Calu3 (cell line): ENCODE data around the gene IL17REL. TPM values are rescaled to one million over a fixed set of nuclear protein-coding genes. Genes with fewer than 3 reads are reported as not detected.

Source experiments
- BruUV-seq: library from RNA; stranded (reverse); fragments of 400-500 nt; replicated peaks from 2 replicates; lab custom pipeline; 2021; lab: Mats Ljungman, UMichigan
- CTCF ChIA-PET: fragments of 300-600 bp; sonication (Branson Sonifier 250); formaldehyde crosslinking; loops from one replicate; lab custom pipeline; 2022; ENCODE audit warnings: antibody characterized with exemption; lab: Charles Lee
- DNase-seq: peaks from one replicate; pipeline ENCODE4 v3.0.0; 2022
- H3K27ac Mint-ChIP-seq: one replicate; pipeline ENCODE4 v1.8.0; 2022; ENCODE audit warnings: mixed read lengths; ENCODE audit not compliant: unreplicated experiment
- H3K27me3 Mint-ChIP-seq: one replicate; pipeline ENCODE4 v1.8.0; 2022; ENCODE audit warnings: mixed read lengths; ENCODE audit not compliant: unreplicated experiment
- H3K36me3 Mint-ChIP-seq: one replicate; pipeline ENCODE4 v1.8.0; 2022; ENCODE audit warnings: mild to moderate bottlenecking, moderate library complexity, mixed read lengths; ENCODE audit not compliant: insufficient read depth, unreplicated experiment
- H3K4me1 Mint-ChIP-seq: one replicate; pipeline ENCODE4 v1.8.0; 2022; ENCODE audit warnings: mild to moderate bottlenecking, low read depth, mixed read lengths; ENCODE audit not compliant: unreplicated experiment
- H3K4me3 Mint-ChIP-seq: one replicate; pipeline ENCODE4 v1.8.0; 2022; ENCODE audit warnings: mild to moderate bottlenecking, low read depth, moderate library complexity, mixed read lengths; ENCODE audit not compliant: unreplicated experiment
- H3K9me3 Mint-ChIP-seq: one replicate; pipeline ENCODE4 v1.8.0; 2022; ENCODE audit warnings: low read depth, mixed read lengths; ENCODE audit not compliant: unreplicated experiment
- intact Hi-C: fragments of 100-400 bp; cut with micrococcal nuclease; formaldehyde crosslinking; loops from one replicate; pipeline ENCODE4 v1.10.0; 2022; ENCODE audit not compliant: unreplicated experiment
- total RNA-seq: library from RNA; stranded (reverse); gene quantifications from 2 replicates; pipeline ENCODE4 v1.2.3, GENCODE V29; 2022
- TF ChIP-seq, protein P1 (sequence below): fragments of 200-600 bp; IDR thresholded peaks from one replicate; pipeline ENCODE4 v1.8.0; 2022; ENCODE audit warnings: antibody characterized with exemption; ENCODE audit not compliant: unreplicated experiment

IL17REL gene
- total RNA-seq, 1 experiment from 2014 or later = not detected

DNA sequence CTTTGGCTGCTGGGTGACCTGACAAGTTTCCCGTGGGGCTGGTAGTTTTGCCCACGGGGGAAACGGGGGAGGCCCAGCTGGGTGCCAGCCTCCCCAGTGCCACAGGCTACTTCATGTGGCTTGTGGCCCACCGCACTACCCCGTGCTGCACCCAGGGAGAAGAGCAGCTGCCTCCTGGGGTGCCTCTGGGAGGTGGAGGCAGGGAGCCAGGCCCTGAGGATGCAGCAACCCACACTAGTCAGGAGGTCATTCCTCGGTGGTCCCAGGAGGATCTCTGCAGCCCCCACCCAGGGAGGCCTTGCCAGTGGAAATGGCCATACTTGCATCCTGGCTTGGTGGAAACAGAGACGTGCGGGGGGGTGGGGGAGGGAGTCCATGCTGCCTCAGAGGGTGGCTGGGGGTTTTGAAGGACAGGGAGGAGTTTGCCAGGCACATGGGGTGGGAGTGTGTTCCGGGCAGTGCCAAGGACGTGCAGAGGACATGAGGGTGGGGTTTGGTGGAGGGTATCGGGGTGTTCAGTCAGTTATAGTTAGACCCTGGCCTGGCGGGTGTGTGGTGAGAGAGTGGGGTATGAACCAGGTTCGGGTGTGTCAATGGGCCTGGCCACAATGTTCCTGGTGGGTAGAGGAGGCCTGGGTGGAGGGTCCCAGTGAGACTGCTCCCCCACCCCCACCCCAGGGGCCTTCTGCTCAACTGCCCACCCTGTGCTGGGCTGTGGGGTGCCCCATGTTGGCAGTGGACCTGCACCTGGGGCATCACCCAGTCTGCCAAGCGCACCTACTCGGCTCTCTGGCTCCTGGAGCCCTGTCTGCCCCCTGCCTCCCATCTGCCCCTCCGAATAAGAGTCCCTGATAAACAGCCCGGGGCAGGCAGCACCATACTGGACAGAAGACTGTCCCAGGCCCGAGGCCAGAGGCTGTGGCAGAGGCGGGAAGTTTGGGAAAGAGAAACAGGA lies 48.2 kb downstream of the IL17REL start:
- BruUV-seq = no TSS peak
- Mint-ChIP-seq H3K4me1 (peaks cover 21% of the 10 kb centered on the region), H3K36me3 (peaks cover 77% of the 10 kb centered on the region), H3K27ac (peak overlapping the region; percentile 90), H3K9me3 (no peaks in the 10 kb centered on the region), H3K4me3 (peak overlapping the region; percentile 93), H3K27me3 (no peaks in the 10 kb centered on the region)
- no peak for DNase-seq
- CTCF ChIA-PET = no interaction called here
- intact Hi-C loops = no loop called here
- TF ChIP-seq, protein P1, sequence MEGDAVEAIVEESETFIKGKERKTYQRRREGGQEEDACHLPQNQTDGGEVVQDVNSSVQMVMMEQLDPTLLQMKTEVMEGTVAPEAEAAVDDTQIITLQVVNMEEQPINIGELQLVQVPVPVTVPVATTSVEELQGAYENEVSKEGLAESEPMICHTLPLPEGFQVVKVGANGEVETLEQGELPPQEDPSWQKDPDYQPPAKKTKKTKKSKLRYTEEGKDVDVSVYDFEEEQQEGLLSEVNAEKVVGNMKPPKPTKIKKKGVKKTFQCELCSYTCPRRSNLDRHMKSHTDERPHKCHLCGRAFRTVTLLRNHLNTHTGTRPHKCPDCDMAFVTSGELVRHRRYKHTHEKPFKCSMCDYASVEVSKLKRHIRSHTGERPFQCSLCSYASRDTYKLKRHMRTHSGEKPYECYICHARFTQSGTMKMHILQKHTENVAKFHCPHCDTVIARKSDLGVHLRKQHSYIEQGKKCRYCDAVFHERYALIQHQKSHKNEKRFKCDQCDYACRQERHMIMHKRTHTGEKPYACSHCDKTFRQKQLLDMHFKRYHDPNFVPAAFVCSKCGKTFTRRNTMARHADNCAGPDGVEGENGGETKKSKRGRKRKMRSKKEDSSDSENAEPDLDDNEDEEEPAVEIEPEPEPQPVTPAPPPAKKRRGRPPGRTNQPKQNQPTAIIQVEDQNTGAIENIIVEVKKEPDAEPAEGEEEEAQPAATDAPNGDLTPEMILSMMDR = no peak

DNA sequence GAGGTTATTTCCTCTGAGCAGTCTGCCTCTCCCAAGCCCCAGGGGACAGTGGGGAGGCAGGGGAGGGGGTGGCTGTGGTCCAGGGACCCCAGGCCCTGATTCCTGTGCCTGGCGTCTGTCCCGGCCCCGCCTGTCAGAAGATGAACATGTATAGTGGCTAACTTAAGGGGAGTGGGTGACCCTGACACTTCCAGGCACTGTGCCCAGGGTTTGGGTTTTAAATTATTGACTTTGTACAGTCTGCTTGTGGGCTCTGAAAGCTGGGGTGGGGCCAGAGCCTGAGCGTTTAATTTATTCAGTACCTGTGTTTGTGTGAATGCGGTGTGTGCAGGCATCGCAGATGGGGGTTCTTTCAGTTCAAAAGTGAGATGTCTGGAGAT lies 48.9 kb downstream of the IL17REL start:
- intact Hi-C loops = loop anchor here (2.0 kb wide), 1 partner anchor 15 kb away; no protein-coding TSS in a partner anchor
- no peaks in the 10 kb centered on the region for H3K9me3 Mint-ChIP-seq
- no peak for DNase-seq
- H3K4me3 Mint-ChIP-seq = peak overlapping the region; percentile 93
- TF ChIP-seq, protein P1 = no peak
- peaks cover 29% of the 10 kb centered on the region for H3K4me1 Mint-ChIP-seq
- peaks cover 84% of the 10 kb centered on the region for H3K36me3 Mint-ChIP-seq
- peak overlapping the region; percentile 90 for H3K27ac Mint-ChIP-seq
- CTCF ChIA-PET = interaction anchor here (1.9 kb wide), 1 partner anchor 33 kb away, joined by 15 read pairs; no protein-coding TSS in a partner anchor
- BruUV-seq = TSS peak; percentile 62
- H3K27me3 Mint-ChIP-seq = no peaks in the 10 kb centered on the region

DNA sequence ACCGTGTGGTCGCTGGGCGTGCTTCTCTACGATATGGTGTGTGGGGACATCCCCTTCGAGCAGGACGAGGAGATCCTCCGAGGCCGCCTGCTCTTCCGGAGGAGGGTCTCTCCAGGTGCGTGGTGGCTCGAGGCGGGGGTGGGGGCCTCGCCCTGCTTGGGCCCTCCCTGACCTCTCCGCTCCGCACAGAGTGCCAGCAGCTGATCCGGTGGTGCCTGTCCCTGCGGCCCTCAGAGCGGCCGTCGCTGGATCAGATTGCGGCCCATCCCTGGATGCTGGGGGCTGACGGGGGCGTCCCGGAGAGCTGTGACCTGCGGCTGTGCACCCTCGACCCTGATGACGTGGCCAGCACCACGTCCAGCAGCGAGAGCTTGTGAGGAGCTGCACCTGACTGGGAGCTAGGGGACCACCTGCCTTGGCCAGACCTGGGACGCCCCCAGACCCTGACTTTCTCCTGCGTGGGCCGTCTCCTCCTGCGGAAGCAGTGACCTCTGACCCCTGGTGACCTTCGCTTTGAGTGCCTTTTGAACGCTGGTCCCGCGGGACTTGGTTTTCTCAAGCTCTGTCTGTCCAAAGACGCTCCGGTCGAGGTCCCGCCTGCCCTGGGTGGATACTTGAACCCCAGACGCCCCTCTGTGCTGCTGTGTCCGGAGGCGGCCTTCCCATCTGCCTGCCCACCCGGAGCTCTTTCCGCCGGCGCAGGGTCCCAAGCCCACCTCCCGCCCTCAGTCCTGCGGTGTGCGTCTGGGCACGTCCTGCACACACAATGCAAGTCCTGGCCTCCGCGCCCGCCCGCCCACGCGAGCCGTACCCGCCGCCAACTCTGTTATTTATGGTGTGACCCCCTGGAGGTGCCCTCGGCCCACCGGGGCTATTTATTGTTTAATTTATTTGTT lies 49.6 kb downstream of the IL17REL start:
- Mint-ChIP-seq H3K36me3 (peaks cover 88% of the 10 kb centered on the region), H3K4me3 (peak overlapping the region; percentile 93), H3K4me1 (peaks cover 34% of the 10 kb centered on the region), H3K9me3 (no peaks in the 10 kb centered on the region), H3K27me3 (no peaks in the 10 kb centered on the region), H3K27ac (peak overlapping the region; percentile 90)
- intact Hi-C loops = loop anchor here (1.0 to 2.0 kb wide), 2 partner anchors 14 to 32 kb away; no protein-coding TSS in a partner anchor
- CTCF ChIA-PET = interaction anchor here (0.6 to 1.9 kb wide), 4 partner anchors 10 to 33 kb away, joined by 3 to 15 read pairs (median 4); no protein-coding TSS in a partner anchor
- BruUV-seq = no TSS peak
- TF ChIP-seq, protein P1 = no peak
- DNase-seq = peak; percentile 18
